Omental fat pad (tissue), 4 donors: ENCODE measurements around the gene KLHL35. TPM values are rescaled to one million over a fixed set of nuclear protein-coding genes. Genes with fewer than 3 reads are reported as not detected.

Source experiments
- ATAC-seq: fragments of 150-250 bp; one replicate; pipeline ENCODE4 v1.9.1; 2016; ENCODE audit warnings: mild to moderate bottlenecking, moderate library complexity; ENCODE audit not compliant: low FRiP score
- DNase-seq: peaks from one replicate; pipeline ENCODE4 v3.0.0-alpha.2; 2019; ENCODE audit warnings: low spot score
- total RNA-seq, 4 donors: library from RNA; depleted of rRNA; stranded (reverse); fragments of >200 nt; gene quantifications; one replicate each; pipeline ENCODE4 v1.1.0, GENCODE V29; 2016
- TF ChIP-seq, protein P1 (sequence below), 3 donors: fragments of 450-650 bp; IDR thresholded peaks; one replicate each; pipeline ENCODE4 v1.5.1; 2016 to 2017; ENCODE audit warnings: antibody characterized with exemption in 3 of 3, mild to moderate bottlenecking in 3 of 3, moderate library complexity in 2 of 3

Gene KLHL35
- total RNA-seq, 4 donors from 2014 or later, result 1.3 to 2.4 (median 1.8) TPM; not detected in 1

DNA sequence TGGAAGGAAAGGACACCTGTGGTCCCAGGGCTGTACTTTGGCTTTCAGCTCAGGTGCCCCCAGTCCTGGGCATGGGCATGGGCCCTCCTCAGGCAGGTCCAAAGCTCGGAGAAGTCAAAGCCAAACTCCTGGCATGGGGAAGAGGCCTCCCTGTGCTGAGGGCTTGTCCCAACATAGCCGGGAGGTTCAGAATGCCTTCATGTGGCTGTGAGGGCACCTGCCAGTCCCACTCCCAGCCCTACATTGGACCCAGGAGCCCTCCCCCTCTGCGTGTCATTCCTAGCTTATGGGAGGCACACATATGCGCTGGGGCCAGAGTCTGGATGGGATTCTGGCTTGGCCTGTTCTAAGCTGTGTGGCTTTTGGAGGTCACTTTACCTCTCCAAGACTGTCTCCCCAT lies 1.0 kb upstream of the KLHL35 start:
- DNase-seq (no peak), ATAC-seq (no peak)
- TF ChIP-seq, protein P1, sequence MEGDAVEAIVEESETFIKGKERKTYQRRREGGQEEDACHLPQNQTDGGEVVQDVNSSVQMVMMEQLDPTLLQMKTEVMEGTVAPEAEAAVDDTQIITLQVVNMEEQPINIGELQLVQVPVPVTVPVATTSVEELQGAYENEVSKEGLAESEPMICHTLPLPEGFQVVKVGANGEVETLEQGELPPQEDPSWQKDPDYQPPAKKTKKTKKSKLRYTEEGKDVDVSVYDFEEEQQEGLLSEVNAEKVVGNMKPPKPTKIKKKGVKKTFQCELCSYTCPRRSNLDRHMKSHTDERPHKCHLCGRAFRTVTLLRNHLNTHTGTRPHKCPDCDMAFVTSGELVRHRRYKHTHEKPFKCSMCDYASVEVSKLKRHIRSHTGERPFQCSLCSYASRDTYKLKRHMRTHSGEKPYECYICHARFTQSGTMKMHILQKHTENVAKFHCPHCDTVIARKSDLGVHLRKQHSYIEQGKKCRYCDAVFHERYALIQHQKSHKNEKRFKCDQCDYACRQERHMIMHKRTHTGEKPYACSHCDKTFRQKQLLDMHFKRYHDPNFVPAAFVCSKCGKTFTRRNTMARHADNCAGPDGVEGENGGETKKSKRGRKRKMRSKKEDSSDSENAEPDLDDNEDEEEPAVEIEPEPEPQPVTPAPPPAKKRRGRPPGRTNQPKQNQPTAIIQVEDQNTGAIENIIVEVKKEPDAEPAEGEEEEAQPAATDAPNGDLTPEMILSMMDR (IDR thresholded peaks at IDR 0.05), result no peak

DNA sequence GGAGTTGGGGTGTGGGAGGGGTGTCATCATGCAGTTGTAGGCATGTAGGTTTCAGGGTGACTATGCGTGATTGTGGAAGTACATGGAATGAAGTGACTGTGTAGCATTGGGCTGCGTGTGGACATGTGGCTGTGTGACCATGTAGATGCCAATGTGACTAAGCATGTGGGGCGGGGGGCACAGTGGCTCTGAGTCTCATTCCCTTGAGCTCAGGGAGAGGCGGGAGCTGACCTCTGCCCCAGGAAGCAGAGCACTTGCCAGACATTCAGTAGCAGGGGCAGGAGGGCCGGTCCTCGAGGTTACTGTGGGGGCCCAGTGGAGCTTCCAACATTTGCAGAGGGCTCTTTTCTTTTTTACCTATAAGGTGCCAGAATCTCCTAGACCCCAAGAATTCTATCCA lies 440 bp upstream of the KLHL35 start:
- TF ChIP-seq, protein P1 (IDR thresholded peaks at IDR 0.05), result no peak
- no peak for DNase-seq
- ATAC-seq, result no peak

GRCh38 chr11:75431533-75432525 lies 1.2 kb downstream of the KLHL35 start:
- ATAC-seq (no peak), DNase-seq (no peak)

DNA sequence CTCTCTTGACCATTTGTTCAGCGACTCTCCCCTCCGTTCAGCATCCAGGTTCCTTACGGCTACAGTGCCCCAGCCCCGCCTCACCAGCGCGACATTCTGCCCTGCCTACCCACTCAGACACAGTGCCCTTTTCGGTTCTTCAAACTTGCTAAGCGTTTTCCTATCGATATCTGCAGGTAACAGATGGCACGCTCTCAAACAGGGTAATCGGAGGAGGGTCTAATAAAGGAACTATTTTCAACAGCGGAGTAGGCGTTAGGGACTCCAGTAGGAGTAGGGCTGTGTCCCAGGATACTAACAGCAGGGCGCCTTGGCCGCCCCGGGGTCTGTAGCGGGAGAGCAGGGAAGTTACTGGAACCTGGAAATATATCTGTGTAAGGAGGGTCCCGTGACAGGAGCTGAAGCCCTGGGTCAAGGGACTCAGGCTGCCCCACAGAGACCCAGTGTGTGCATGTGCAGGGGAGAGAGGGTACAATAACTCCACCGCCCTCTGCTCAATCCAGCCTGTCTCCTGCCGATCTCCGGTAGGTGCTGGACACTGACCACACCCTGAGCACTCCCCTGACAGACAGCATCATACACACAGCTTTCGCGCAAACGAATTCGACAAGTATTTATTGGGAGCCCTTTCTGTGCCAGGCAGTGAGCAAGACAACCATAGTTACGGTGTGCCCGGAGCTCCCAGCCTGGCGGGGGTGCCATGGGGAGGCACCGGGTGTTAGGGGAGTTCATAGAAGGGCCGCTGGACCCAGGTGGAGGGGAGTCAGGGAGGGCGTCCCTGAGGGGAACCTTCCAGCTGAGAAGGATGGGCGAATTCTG lies 2.1 kb downstream of the KLHL35 start:
- TF ChIP-seq, protein P1 (IDR thresholded peaks at IDR 0.05), result no peak
- ATAC-seq, result no peak
- DNase-seq, result no peak

More at GRCh38 chr11:75431533-75432525, 1.2 kb downstream of the KLHL35 start:
- TF ChIP-seq, protein P1 (IDR thresholded peaks at IDR 0.05), result no peak

- TF ChIP-seq, protein P1 (IDR thresholded peaks at IDR 0.05), result no peak
- DNase-seq, result no peak
- peak; percentile 49 for ATAC-seq
Observed at GRCh38 chr11:75429902-75430713, 2.9 kb downstream of the KLHL35 start.

DNA sequence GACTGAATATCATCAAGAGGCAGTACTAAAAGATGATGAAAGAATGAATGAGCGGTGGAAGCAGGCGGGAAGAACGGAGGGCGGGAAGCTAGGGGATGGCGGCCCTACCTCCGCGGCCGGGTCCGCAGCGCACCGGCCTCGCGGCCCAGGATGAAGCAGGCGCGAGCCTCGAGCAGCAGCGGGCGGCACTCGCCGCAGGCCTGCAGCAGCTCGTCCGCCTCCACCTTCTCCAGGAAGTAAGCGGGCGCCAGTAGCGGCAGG lies 3.4 kb downstream of the KLHL35 start:
- ATAC-seq (no peak), DNase-seq (no peak)
- TF ChIP-seq, protein P1 (IDR thresholded peaks at IDR 0.05), result no peak
